ENCODE results near the gene SLC7A8.

The SLC7A8 gene

GRCh38 chr14:23079716-23080115 lies 103.7 kb downstream of the SLC7A8 start:
- DNase-seq (ENCODE audit: low read depth), result no peak
- TF ChIP-seq CTCF (IDR thresholded peaks at IDR 0.05; ENCODE audit: low read length, missing control alignments), result no peak
- H3K4me3 ChIP-seq (replicated peaks; ENCODE audit: low read depth, low read length), result no peak overlapping the region

- no peak overlapping the region for H3K4me3 ChIP-seq (replicated peaks; ENCODE audit: low read depth, low read length)
- peak; percentile 95 for DNase-seq (ENCODE audit: low read depth)
- no peak for TF ChIP-seq CTCF (IDR thresholded peaks at IDR 0.05; ENCODE audit: low read length, missing control alignments)
Observed at GRCh38 chr14:23078692-23079116, 104.8 kb downstream of the SLC7A8 start.

- DNase-seq (ENCODE audit: low read depth), result no peak
- no peak overlapping the region for H3K4me3 ChIP-seq (replicated peaks; ENCODE audit: low read depth, low read length)
- no peak for TF ChIP-seq CTCF (IDR thresholded peaks at IDR 0.05; ENCODE audit: low read length, missing control alignments)
Observed at GRCh38 chr14:23077962-23078361, 105.5 kb downstream of the SLC7A8 start.

GRCh38 chr14:23076785-23077408 lies 106.6 kb downstream of the SLC7A8 start:
- peak; percentile 53 for DNase-seq (ENCODE audit: low read depth)
- peak; percentile 66 for TF ChIP-seq CTCF (IDR thresholded peaks at IDR 0.05; ENCODE audit: low read length, missing control alignments)
- H3K4me3 ChIP-seq (replicated peaks; ENCODE audit: low read depth, low read length), result no peak overlapping the region
